Urinary bladder (tissue), 4 donors: ENCODE results near the gene CADPS2. TPM values are rescaled to one million over a fixed set of nuclear protein-coding genes. Genes with fewer than 3 reads are reported as not detected.

ENCODE experiments used
- DNase-seq: peaks from one replicate; pipeline ENCODE4 v3.0.0-alpha.2; 2015; ENCODE audit errors: extremely low spot score
- H3K27ac ChIP-seq: one replicate; pipeline ENCODE4 v1.5.1; 2013; ENCODE audit warnings: low read depth, mild to moderate bottlenecking, moderate library complexity
- H3K36me3 ChIP-seq: one replicate; pipeline ENCODE4 v1.6.1; 2013; ENCODE audit warnings: mild to moderate bottlenecking, moderate library complexity; ENCODE audit not compliant: insufficient read depth
- H3K4me1 ChIP-seq: one replicate; pipeline ENCODE4 v1.6.1; 2013; ENCODE audit warnings: mild to moderate bottlenecking, moderate library complexity; ENCODE audit not compliant: insufficient read depth
- H3K4me3 ChIP-seq: one replicate; pipeline ENCODE4 v1.5.1; 2013; ENCODE audit warnings: low read depth, low read length
- WGBS: extraction: QIAGEN DNeasy Blood & Tissue Kit; methylation state at CpG from one replicate; pipeline ENCODE4 v1.1.7; 2013; 5-methylcytosine and 5-hydroxymethylcytosine counted together
- polyA plus RNA-seq: library from polyadenylated mRNA; stranded (reverse); fragments of 200-250 nt; gene quantifications from one replicate; pipeline ENCODE4 v1.2.3, GENCODE V29; 2013
- total RNA-seq: library from RNA; depleted of rRNA; stranded (reverse); fragments of >200 nt; gene quantifications from one replicate; pipeline ENCODE4 v1.2.3, GENCODE V29; 2014
- donor health status: healthy with polysubstance abuse.
- donor health status: healthy.

Gene CADPS2
- total and polyA plus RNA-seq, 2 donors, result 5.5 to 36.0 TPM

DNA sequence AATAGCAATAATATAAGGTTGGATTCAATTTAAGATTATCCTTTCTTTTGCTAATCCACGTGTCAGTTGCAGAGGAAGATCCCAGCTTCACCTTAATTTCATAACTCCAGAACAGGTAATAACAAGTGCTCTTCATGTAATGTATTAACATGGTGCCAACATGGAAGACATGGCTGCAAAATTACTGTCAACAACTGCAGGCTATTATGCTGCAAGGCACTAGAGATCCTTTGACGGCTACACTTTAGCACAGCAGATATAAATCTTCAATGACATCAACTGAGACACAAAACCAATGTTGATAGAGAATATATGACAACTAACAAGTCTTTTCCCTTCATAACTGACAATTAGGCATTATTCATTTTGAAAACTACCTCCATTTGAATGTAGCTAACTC is 283.5 kb downstream of the CADPS2 start:
- DNase-seq, result no peak
- Histone ChIP-seq H3K4me3 (no peak overlapping the region), H3K4me1 (no peaks in the 10 kb centered on the region), H3K27ac (no peak overlapping the region), H3K36me3 (no peaks in the 10 kb centered on the region)
- 78% methylated on average over 2 of the region's 2 CpGs for WGBS

GRCh38 chr7:122600630-122601029 is 285.6 kb downstream of the CADPS2 start:
- no peak overlapping the region for H3K27ac ChIP-seq
- 80% methylated on average over 2 of the region's 2 CpGs for WGBS
- no peak overlapping the region for H3K4me3 ChIP-seq
- DNase-seq, result no peak
- no peaks in the 10 kb centered on the region for H3K4me1 ChIP-seq
- no peaks in the 10 kb centered on the region for H3K36me3 ChIP-seq

- Histone ChIP-seq H3K4me1 (no peaks in the 10 kb centered on the region), H3K27ac (no peak overlapping the region), H3K4me3 (no peak overlapping the region), H3K36me3 (no peaks in the 10 kb centered on the region)
- DNase-seq, result no peak
- 91% methylated on average over 1 of the region's 1 CpG for WGBS
These were observed 286.2 kb downstream of the CADPS2 start for GRCh38 chr7:122600042-122600441.

GRCh38 chr7:122597277-122597676 is 289.0 kb downstream of the CADPS2 start:
- Histone ChIP-seq H3K4me1 (no peaks in the 10 kb centered on the region), H3K27ac (no peak overlapping the region), H3K4me3 (no peak overlapping the region), H3K36me3 (no peaks in the 10 kb centered on the region)
- 81% methylated on average over 3 of the region's 3 CpGs for WGBS
- no peak for DNase-seq

DNA sequence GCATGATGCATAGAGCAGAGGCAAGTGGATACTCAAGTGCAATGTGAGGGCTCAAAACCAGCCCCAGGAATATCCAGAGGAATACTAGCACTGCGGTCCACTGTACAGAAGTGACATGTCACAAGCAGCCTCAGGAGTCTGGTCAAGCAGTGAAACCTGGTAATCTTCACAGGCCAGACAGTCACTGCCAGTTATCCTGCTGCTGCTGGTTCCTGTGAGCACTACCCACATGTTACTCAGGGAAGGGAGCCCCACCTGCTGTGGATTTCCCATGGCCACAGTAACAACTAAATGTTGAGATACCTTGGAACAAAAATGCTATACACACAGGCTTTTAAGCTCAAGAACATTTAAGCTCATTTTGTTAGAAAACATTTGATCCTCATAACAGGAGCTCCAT is 290.4 kb downstream of the CADPS2 start:
- Histone ChIP-seq H3K27ac (no peak overlapping the region), H3K4me3 (no peak overlapping the region)
- WGBS, result 93% methylated on average over 1 of the region's 1 CpG

DNA sequence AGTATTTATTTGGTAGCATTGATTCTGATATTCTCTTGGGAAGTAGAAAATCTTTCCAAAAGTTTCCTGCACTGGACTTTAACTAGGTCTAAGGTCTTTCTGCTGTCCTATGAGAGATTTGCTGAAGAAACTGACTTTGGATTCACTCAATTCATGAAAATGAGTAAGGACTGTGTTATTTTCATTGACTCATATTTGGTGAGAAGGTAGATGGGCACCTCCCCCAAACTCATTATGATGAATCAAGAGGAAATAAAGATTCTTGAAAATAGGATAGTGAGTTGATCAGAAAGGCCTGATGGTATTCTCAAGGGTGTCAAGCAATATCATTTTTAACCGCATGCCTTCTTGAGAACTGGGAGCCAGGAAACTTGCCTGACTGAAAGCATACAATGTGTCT is 297.6 kb downstream of the CADPS2 start:
- Histone ChIP-seq H3K36me3 (no peaks in the 10 kb centered on the region), H3K4me1 (no peaks in the 10 kb centered on the region), H3K4me3 (no peak overlapping the region), H3K27ac (no peak overlapping the region)
- 88% methylated on average over 1 of the region's 1 CpG for WGBS
- DNase-seq, result no peak

More for the DNA sequence above, 290.4 kb downstream of the CADPS2 start:
- Histone ChIP-seq H3K4me1 (no peaks in the 10 kb centered on the region), H3K36me3 (no peaks in the 10 kb centered on the region)
- no peak for DNase-seq

- H3K4me3 ChIP-seq, result no peak overlapping the region
- no peaks in the 10 kb centered on the region for H3K4me1 ChIP-seq
- WGBS, result 81% methylated on average over 3 of the region's 3 CpGs
- no peaks in the 10 kb centered on the region for H3K36me3 ChIP-seq
- no peak overlapping the region for H3K27ac ChIP-seq
- no peak for DNase-seq
These were observed 301.5 kb downstream of the CADPS2 start for GRCh38 chr7:122584676-122585251.

DNA sequence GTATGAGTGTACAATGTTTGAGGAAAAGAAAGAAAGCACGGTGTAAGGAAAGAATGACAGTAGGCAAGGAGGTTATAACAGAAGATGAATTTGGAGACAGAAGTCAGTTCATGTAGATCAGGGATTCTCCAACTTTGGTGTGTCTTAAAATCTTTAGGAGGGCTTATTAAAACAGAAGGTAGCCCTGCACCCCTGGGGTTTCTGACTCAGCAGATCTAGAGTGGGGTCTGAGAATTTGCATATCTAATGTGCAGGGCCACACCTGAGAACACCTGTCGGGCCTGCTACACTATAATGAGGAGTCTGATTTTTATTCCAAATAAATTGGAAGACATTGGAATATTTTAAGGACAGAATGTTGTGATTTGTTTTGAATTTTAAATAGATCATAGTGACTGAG is 307.9 kb downstream of the CADPS2 start:
- Histone ChIP-seq H3K4me3 (no peak overlapping the region), H3K27ac (no peak overlapping the region), H3K4me1 (no peaks in the 10 kb centered on the region), H3K36me3 (no peaks in the 10 kb centered on the region)
- 93% methylated on average over 2 of the region's 2 CpGs for WGBS
- no peak for DNase-seq

DNA sequence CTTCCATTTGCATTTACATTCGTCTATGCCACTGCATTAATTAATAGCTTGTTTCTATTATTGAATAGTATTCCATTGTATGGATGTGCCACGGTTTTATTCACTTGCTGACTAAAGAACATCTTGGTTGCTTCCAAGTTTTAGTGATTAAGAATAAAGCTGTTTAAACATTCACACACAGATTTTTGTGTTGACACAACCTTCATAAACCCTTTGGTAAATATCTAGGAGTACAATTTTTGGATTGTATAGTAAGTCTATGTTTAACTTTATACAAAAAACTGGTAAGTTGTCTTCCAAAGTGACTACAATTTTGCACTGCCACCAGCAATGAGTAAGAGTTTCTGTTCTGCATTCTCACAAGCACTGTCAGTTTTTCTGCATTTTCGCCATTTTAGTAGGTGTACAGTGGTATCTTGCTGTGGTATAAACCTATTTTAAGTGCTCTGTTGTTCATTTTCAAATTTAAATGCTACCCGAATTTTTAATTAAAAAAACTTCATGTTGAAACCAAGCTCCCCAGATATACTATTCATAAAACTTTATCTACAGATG is 308.7 kb downstream of the CADPS2 start:
- Histone ChIP-seq H3K27ac (no peak overlapping the region), H3K36me3 (no peaks in the 10 kb centered on the region), H3K4me1 (no peaks in the 10 kb centered on the region), H3K4me3 (no peak overlapping the region)
- no peak for DNase-seq
- WGBS, result 89% methylated on average over 4 of the region's 4 CpGs

GRCh38 chr7:122572706-122573105 is 313.6 kb downstream of the CADPS2 start:
- DNase-seq, result no peak
- 89% methylated on average over 4 of the region's 4 CpGs for WGBS
- no peak overlapping the region for H3K4me3 ChIP-seq

GRCh38 chr7:122561326-122561725 is 324.9 kb downstream of the CADPS2 start:
- no peak overlapping the region for H3K4me3 ChIP-seq
- WGBS, result 99% methylated on average over 2 of the region's 2 CpGs
- no peak for DNase-seq
- H3K4me1 ChIP-seq, result no peaks in the 10 kb centered on the region
- no peak overlapping the region for H3K27ac ChIP-seq
- no peaks in the 10 kb centered on the region for H3K36me3 ChIP-seq

More at GRCh38 chr7:122572706-122573105, 313.6 kb downstream of the CADPS2 start:
- Histone ChIP-seq H3K36me3 (no peaks in the 10 kb centered on the region), H3K27ac (no peak overlapping the region), H3K4me1 (no peaks in the 10 kb centered on the region)

GRCh38 chr7:122556873-122557542 is 329.3 kb downstream of the CADPS2 start:
- no peak for DNase-seq
- 57% methylated on average over 7 of the region's 7 CpGs for WGBS
- Histone ChIP-seq H3K4me1 (no peaks in the 10 kb centered on the region), H3K27ac (no peak overlapping the region), H3K4me3 (no peak overlapping the region), H3K36me3 (no peaks in the 10 kb centered on the region)

GRCh38 chr7:122556219-122556618 is 330.0 kb downstream of the CADPS2 start:
- Histone ChIP-seq H3K27ac (no peak overlapping the region), H3K4me1 (no peaks in the 10 kb centered on the region), H3K4me3 (no peak overlapping the region), H3K36me3 (no peaks in the 10 kb centered on the region)
- no peak for DNase-seq

DNA sequence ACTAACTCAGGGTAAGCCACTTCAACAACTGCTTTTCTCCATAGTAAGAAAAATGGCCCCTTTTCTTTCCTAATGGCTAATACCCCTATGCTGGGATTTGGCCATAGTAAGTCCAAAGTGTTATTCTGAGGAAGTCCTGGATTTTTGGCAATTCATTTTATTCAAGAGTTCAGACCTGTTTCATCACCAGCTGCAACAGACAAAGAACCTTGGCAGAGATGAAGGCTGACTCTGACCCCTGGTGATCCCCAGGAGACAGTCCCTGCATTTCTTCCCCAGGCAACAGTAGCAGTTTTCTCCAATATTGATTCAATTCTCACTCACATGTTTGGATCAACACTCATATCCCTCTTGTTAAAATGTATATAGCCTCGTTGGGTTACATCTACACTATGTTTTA is 332.5 kb downstream of the CADPS2 start:
- no peak overlapping the region for H3K27ac ChIP-seq
- DNase-seq, result no peak
- 66% methylated on average over 1 of the region's 1 CpG for WGBS

More for the DNA sequence above, 332.5 kb downstream of the CADPS2 start:
- Histone ChIP-seq H3K4me1 (no peaks in the 10 kb centered on the region), H3K4me3 (no peak overlapping the region), H3K36me3 (no peaks in the 10 kb centered on the region)
